NK-92 (cell line): ENCODE measurements around the gene TMEM131.
"Not testable (repeated sequence)": the region's sequence is repeated elsewhere in the genome, so short reads cannot be mapped to it uniquely, and the experiment has no call there.

ENCODE experiments used
- DNase-seq: peaks from one replicate; lab custom pipeline; 2025; ENCODE audit not compliant: unreplicated experiment; lab: John Stamatoyannopoulos, UW

The TMEM131 gene, protein sequence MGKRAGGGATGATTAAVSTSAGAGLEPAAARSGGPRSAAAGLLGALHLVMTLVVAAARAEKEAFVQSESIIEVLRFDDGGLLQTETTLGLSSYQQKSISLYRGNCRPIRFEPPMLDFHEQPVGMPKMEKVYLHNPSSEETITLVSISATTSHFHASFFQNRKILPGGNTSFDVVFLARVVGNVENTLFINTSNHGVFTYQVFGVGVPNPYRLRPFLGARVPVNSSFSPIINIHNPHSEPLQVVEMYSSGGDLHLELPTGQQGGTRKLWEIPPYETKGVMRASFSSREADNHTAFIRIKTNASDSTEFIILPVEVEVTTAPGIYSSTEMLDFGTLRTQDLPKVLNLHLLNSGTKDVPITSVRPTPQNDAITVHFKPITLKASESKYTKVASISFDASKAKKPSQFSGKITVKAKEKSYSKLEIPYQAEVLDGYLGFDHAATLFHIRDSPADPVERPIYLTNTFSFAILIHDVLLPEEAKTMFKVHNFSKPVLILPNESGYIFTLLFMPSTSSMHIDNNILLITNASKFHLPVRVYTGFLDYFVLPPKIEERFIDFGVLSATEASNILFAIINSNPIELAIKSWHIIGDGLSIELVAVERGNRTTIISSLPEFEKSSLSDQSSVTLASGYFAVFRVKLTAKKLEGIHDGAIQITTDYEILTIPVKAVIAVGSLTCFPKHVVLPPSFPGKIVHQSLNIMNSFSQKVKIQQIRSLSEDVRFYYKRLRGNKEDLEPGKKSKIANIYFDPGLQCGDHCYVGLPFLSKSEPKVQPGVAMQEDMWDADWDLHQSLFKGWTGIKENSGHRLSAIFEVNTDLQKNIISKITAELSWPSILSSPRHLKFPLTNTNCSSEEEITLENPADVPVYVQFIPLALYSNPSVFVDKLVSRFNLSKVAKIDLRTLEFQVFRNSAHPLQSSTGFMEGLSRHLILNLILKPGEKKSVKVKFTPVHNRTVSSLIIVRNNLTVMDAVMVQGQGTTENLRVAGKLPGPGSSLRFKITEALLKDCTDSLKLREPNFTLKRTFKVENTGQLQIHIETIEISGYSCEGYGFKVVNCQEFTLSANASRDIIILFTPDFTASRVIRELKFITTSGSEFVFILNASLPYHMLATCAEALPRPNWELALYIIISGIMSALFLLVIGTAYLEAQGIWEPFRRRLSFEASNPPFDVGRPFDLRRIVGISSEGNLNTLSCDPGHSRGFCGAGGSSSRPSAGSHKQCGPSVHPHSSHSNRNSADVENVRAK (N-terminal part only)

DNA sequence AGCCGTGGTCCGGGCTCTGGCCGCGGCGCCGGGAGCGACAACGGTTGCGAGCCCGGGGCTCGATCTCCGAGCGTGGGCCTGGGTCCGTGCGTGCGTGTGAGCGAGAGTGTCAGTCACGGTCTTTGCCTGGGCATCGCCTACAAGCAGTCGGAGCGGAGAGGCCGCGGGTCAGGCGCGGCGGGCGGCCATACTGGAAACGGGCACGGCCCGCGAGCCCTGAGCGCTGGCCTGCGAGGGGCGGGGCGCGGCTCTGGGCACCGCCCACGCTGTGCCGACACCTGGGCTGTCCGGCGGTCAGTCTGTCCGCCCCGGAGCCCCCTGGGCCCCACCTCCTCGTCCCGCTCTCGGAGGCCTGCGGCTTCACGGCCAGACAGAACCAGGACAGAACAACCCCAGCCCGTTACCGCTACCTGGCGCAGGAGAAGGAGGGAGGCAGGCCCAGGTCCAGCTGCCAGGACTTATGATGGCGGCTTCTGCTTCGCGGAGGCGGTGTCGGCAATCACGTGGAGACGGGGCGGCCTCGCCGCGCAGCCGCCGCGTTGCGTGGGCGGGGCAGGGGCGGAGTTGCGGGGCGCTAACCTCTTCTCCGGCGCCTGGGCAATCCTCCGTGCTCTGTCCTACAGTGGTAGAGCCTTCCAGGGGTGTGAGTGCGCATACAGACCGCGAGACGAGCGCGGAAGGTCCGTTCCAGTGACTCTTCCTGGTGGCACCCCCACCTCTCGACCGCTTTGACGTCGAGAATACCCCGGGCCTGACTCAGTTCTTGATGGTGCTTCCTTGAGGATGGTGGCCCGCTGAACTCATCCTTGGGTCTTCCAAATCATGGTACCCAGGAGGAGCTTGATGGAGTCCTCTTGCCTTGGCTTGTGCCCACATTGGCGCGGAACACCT lies at the start of gene TMEM131:
Gene TMEM131, minus strand, starts transcription at position 215 of the 891 bp plus-strand sequence. CDS start 286 bp downstream, outside the sequence.
- peak; percentile 63 for DNase-seq

DNA sequence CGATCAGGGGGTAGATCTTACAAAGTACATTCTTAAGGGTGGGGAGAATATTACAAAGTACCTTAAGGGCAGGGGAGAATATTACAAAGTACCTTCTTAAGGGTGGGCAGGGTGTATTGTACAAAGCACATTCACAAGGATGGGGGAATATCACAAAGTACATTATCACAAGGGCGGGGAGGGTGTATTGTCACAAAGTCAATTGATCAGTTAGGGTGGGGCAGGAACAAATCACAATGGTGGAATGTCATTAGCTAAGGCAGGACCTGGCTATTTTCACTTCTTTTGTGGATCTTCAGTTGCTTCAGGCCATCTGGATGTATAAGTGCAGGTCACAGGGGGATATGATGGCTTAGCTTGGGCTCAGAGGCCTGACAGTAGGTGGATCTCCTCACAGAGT lies 49.0 kb upstream of the TMEM131 start:
- DNase-seq, result not testable (repeated sequence)

DNA sequence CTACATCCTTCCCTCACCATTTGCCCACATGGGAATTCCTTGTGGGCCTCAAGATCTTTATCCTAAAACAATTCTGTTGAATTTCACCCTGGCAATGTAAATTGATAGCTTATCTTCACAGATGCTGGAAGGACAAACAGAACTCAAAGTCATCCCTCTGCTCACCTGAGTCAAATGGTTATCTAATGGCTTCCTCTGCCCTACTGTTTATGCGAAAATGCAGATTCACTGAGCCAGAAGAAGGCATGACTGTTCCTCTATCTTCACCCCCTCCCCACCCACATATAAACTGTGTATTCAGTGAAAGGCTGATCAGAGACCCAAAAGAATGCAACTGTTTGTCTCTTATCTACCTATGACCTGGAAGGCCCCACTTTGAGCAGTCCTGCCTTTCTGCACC lies 47.4 kb upstream of the TMEM131 start:
- no peak for DNase-seq

DNA sequence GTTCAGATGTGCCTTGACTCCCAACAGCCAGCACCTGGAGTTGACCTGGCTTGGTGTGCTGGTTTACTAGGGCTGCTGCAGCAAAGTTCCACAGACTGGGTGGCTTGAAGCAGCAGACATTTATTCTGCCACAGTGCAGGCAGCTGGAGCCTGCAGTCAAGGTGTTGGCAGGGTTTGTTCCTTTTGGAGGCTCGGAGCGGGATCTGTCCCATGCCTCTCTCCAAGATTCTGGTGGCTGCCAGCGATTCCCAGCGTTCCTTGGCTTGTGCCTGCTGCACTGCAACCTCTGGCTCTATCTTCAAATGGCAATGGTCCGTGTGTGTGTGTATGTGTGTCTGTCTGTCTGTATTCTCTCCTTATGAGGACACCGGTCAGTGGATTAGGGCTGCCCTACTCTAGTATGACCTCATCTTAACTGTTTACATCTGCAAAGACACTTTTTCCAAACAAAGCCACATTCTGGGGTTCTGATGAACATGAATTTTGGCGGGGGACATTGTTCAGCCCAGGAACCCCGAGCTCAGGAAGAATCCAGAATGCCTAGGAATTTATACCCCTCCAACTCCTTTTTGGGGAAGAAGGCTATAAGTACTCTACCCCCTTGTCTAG lies 44.7 kb upstream of the TMEM131 start:
- DNase-seq, result no peak

DNA sequence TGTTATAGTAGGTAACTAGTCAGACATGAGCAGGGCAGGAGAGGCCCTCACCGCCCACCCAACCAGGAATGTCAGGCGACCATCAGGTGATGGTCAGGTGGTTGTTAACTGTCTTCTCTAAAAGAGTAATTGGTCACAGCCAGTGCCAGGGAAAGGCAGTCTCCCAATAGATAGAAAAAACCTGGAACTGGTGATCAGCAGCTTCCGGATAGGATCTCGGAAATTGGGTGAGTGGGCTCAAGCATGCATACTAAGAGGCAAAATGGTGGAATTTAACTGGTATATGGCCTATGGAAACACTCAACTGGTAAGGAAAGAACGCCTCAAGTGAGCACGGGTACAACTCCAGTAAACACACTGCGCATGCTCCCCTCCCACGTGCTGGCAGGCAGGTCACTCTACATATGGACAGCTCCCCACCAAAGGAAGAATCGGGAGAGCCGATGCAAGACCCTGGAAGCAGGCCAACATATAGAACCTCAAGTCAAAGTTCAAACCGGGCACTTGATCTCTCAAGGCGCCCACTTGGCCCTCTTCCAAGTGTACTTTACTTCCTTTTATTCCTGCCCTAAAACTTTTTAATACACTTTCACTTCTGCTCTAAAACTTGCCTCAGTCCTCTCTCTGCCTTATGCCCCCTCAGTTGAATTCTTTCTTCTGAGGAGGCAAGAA lies 43.5 kb upstream of the TMEM131 start:
- DNase-seq, result no peak

DNA sequence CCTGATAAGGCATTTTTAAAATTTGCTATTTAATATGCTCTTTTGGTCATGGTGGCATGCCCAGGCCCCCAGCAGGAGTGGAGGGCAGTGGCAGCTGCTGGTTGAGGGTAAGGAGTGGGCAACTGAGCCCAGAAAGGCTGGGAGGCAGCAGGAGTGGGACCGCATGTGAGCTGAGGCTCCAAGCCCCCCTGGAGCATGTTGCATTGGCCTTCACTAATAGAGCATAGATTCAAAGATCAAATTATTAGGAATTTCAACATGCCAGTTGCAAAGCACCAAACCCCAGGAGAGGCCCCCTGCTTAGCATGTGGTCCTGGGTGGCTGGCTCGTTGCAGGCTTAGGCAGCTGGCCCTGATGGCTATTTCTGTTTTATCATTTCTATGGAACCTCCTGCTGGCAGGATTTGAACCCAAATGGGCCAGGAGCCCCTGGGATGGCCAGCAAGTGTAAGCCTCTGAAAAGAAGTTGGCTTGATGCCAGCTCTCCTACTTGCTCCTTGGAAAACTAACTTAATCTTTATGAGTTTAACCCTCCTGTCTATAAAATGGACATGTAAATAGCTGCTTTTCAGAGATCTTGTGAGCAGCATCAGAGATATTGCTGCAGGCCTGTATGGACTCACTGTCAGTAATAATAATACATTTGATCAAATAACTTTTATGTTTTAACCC lies 42.1 kb upstream of the TMEM131 start:
- no peak for DNase-seq

DNA sequence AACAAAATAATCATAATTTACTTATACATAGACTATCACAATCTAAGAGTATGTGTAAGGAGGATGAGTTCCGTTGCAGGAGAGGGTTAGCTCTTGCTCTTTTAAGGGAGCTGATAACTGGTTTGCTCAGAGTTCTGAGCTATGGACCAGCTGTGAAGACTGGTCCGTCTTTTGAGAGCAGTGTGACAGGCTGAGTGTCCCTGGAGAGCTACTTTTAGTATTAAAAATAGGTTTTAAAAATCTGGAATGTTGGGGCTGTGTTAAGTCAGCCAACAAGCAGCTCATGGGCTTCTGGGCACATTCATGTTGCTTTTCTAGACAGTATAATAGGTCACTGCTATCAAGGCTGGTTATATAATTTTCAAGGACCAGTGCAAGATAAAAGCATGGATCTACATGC lies 41.5 kb upstream of the TMEM131 start:
- no peak for DNase-seq

DNA sequence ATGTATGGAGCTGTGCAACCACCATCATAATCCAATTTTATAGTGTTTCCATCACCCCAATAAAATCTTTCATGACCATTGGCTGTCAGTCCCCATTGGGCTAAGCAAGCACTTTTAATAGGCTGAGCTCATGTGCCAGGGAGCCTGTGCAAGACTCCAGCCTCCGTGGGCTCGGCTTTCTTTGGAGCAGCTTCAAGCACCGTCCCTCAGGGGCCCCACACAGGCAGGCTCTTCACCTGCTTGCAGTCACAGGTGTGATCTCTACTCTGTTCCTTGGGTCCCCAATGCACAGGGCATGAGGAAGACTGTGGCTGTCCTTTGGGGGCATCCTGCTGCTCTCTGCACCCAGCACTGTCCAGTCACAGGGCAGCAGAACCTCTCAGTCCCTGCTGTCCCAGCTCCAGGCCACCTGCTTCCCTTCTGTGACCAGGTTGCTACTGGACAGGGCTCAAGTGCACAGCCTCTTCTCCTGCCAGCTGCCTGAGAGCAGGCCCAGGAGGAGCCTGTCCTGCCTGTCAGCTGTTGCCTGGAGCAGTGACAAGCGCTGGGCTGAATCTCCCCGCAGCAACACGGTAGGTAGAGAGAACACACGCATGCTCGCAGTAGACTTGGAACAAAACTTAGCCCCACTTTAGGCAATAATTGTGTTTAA lies 40.7 kb upstream of the TMEM131 start:
- no peak for DNase-seq

DNA sequence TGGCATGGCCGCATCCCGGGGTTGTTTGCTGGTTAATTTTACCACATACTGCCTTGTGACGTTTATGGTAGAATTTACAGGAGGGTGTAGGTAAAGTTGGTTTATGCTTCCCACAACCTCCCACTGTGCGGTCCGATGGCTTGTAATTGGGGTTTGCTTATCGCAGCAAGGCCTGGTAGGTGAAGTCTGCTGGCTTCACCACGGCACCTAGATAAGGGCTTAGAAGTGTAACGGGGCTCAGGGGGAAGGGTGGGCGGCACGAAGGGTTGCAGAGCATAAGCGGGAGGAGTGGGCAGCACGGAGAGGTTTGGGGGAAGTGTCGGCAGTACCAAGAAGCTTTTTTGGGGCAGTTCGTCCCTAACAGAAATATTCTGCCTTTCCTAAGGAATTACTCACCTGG lies 39.0 kb upstream of the TMEM131 start:
- DNase-seq, result no peak

DNA sequence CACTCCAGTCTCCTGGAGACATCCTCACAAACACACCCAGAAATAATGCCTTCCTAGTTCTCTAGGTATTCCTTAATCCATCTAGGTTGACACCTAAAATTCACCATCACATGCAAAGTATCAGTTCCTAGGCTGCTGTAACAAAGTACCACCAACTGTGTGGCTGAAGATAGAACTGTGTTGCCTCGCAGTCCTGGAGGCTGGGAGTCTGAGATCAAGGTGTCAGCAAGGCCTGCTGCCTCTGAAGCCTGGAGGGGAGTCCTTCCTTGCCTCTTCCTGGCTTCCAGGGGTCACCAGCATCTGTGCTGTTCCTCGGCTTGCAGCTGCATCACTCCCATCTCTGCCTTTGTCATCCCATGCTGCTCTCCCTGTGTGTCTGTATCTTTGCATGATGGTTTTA lies 36.3 kb upstream of the TMEM131 start:
- no peak for DNase-seq

DNA sequence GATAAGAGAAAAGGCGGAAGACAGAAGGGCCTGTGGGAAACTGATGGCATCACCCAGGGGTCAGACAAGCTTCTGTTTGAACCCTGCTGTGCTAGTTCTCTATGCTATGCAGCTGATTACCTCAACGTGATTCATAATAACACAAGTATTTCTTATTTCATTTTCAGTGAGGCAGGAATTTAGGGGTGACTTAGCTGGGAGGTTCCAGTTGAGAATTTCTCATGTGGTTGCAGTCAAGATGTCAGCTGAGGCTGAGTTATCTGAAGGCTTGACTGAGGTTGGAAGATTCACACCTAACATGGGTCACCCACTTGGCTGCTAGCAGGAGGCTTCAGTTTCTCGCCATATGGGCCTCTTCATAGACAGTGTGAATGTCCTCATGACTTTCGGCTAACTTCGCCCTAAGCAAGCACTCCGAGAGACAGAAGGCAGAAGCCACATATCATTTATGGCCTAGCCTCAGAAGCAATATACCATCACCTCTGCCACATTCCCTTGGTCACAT lies 34.0 kb upstream of the TMEM131 start:
- DNase-seq, result no peak

DNA sequence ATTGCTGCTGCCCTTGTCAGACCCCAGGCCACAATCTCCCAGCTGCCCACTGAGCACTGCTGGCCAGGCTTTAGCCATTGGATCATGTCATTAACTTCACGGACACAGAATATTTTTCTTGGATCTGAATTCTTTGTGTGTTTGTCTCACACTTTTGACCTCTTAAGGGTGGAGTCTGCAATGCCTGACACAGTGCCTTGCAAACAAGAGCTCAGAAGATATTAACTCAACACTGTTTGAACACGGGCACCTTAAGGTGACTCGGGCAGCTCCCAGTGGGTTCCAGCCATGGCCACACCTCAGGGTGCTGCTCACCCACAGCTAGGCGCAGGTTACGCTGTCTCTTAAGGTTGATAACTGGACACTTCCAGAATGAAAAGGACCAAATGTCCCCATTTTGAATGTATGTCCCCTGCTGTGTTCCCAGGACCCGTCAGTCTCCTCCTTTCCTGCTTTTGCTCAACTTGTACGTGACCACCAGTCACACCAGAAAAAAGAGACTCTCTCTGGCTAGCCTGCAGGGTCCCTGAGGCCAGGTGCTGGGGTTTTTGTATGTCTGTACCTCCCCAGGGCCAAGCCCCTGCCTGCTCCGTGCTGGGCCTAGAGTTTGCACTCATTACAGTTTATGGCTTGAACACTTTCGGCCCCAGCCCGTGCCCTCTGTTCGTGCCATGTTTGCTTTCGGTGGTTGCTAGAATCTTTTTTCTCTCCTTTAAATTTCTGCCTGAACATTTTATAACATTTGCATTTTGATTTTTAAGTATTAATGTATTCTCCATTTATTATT lies 33.4 kb upstream of the TMEM131 start:
- no peak for DNase-seq

DNA sequence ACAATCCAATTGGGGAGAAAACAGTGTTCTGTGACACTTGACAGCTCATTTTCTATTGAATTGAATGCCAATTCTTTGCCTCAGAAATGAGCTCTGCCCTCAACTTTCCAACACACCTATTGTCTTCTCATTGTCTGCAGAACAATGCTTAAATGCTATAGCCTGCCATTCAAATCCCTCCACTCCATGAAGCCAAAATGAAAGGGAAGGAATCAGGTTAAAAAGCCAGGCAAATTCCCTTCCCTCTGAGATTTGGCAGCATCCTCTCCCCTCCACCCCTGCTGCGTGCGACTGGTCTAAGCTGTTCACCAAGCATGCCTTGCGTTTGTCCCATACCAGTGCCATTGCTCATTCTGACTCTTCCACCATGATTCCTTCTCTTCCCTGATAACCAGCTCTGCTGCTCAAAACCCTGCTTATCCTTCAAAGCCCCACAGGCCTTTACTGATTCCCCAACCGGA lies 32.4 kb upstream of the TMEM131 start:
- DNase-seq, result no peak

DNA sequence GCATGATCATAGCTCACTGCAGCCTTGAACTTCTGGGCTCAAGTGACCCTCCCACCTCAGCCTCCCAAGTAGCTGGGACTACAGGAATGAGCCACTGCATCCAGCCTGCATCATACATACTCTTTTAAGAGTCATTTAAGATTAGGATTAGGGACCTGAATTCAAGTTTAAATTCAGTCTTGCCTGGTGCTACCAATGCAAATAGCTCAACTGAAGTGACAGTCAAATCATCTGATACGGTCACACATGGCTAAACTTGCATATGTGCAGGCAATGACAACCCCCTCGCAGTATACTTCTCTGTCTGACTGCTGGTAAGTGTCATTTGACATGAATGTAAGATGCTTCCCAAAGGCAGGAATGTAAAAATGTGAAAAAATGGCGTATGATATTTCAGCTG lies 31.8 kb upstream of the TMEM131 start:
- DNase-seq, result no peak

DNA sequence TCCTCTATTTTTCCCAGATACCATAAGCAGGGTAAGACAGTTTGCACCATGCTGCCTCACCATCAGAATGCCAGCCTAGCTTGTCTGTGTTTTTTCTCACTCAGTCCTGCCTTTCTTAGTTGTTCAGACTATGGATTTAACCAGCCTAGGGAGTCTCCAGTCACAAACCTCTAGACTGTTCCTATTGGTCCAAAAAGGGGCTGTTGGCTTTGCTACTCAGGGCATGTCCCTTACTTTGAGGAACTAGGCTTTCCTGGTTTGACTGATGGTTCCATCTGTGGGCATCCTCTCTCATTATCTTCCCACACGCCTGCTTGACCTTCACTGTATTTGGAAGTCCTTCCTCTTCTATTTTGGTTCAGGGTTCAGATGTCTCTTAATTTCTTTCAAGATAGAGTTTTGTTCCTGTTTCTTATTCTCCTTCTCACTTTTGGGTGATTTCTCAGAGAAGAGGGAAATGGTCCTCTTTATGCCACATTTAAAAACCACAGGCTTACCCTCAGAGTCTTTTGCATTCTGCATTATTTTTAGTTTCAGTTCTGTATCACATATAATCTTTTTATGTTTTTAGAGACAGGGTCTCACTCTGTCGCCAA lies 31.3 kb upstream of the TMEM131 start:
- DNase-seq, result no peak

DNA sequence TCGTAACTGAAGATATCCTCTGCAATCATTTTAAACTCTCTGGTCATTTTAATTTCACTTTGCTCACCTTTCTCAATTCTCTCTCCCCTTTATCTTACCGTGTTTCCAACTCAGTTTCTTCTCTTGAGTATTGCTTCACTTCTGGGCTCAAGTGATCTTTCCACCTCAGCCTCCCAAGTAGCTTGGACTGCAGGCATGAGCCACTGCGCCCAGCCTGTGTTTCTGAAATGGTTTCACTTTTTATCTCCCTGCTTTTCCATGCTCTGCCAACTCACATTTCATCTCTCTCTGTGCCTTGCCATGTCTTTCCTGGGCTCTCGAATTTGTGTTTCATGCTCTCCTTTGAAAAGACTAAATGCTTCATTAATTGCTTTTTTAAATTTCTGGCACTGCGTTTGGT lies 30.5 kb upstream of the TMEM131 start:
- DNase-seq, result no peak

DNA sequence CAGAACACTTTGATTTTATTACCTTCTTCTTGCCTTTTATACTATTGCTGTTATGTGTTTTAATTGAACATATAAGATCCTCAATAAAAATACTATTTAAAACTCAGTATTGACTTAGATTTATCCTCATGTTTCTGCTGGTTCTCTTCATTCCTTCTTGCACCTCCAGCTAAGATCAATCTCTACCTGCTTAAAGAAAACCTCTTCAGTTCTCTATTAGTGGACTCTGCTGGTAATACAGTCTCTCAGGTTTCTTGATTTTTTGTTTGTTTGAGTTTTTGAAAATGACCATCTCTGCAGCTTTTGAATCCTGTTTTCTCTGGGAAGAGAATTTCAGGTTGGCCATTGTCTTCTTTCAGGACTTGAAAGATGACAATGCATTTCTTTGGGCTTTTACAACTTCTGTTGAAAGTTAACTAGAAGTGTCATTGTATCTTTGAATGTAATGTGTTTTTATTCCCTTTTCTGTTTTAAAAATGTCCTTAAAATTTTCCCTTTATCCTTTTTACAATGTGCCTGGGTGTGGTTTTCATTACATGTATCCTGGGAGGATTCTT lies 29.8 kb upstream of the TMEM131 start:
- no peak for DNase-seq
